GM12864 (cell line): ENCODE data around the gene SDCCAG8.

Experiments used
- DNase-seq: peaks from one replicate; pipeline ENCODE4 v3.0.0-alpha.2; 2011; ENCODE audit warnings: low read depth
- H3K4me3 ChIP-seq: 2 replicates; pipeline ENCODE4 v1.5.1; 2011; ENCODE audit warnings: mild to moderate bottlenecking, low read depth, low read length, control low read depth
- TF ChIP-seq, protein P1 (sequence below): IDR thresholded peaks from 2 replicates; pipeline ENCODE4 v1.5.1; 2011; ENCODE audit warnings: low read depth, mild to moderate bottlenecking, moderate library complexity, low read length, control low read depth, inconsistent platforms; ENCODE audit errors: missing control alignments

The SDCCAG8 gene

DNA sequence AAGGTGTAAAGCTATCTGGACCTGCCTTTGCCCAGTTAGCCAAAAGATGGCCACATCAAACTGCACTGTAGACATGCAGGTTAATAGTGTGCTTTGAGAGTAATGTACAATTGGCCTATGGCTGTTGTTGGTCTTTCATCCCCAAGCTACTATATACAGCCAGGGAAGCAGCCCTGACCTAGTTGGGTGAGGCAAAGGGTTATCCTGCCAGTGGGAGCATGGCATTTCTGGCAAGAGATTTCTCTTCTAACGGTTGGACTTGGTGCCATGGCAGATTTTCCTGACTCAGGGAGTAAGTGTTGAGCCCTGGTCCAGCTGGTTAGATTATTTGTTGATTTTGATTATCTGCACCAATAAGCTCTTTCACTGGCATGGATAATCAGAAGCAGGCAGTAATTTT, 119.8 kb downstream of the SDCCAG8 start:
- DNase-seq = no peak
- no peak overlapping the region for H3K4me3 ChIP-seq
- TF ChIP-seq, protein P1, sequence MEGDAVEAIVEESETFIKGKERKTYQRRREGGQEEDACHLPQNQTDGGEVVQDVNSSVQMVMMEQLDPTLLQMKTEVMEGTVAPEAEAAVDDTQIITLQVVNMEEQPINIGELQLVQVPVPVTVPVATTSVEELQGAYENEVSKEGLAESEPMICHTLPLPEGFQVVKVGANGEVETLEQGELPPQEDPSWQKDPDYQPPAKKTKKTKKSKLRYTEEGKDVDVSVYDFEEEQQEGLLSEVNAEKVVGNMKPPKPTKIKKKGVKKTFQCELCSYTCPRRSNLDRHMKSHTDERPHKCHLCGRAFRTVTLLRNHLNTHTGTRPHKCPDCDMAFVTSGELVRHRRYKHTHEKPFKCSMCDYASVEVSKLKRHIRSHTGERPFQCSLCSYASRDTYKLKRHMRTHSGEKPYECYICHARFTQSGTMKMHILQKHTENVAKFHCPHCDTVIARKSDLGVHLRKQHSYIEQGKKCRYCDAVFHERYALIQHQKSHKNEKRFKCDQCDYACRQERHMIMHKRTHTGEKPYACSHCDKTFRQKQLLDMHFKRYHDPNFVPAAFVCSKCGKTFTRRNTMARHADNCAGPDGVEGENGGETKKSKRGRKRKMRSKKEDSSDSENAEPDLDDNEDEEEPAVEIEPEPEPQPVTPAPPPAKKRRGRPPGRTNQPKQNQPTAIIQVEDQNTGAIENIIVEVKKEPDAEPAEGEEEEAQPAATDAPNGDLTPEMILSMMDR = no peak

DNA sequence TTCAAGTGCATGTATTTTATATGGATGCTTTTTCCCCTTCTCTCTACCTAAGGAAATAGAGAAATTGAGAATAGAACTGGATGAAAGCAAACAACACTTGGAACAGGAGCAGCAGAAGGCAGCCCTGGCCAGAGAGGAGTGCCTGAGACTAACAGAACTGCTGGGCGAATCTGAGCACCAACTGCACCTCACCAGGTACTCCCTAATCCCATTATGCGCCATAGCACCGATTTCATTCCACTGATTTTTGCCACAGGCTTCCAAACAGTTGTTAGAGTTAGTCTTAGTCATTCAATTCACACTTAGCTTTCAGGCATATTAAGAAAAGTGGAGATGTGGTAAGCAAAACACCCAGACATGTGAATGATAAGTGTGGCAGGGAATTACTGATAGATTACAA, 122.8 kb downstream of the SDCCAG8 start:
- TF ChIP-seq, protein P1 = no peak
- no peak overlapping the region for H3K4me3 ChIP-seq
- no peak for DNase-seq

DNA sequence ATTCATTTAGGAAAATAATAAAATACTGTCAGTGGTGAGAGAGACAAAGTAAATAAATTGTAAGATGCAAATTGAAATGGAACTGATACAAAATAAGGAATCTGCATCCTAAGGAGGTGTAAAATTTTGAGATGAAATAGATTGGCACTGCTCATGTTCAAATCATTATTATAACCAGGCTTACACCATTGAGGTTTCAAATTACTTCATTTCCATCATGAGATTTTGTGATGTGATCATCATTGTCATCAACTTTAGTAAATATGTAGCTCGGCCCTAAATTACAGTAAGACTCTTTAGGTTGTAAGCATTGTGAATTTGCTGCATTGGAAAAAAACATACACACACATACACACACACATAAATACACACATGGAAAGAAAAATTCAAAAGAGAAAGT, 123.4 kb downstream of the SDCCAG8 start:
- TF ChIP-seq, protein P1 = no peak
- H3K4me3 ChIP-seq = no peak overlapping the region
- DNase-seq = no peak

DNA sequence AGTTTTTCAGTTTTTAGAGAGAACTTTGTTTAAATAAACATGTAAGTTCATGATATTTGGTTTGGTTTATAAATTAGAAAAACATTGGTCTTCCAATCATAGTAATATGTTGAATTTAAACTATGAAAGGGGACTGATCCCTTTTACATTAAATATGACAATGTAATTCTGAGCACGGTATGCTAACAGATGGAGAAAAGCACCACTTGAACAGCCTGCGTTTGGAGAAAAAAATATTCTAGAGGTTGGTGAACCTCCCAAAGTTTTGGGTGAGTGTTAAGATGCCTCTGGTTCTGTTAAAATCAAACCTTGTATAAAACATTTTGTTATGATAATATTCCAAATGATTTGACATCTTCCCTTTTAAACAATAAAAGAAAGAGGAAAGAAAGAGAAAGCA, 123.9 kb downstream of the SDCCAG8 start:
- no peak overlapping the region for H3K4me3 ChIP-seq
- no peak for DNase-seq
- TF ChIP-seq, protein P1 = no peak

DNA sequence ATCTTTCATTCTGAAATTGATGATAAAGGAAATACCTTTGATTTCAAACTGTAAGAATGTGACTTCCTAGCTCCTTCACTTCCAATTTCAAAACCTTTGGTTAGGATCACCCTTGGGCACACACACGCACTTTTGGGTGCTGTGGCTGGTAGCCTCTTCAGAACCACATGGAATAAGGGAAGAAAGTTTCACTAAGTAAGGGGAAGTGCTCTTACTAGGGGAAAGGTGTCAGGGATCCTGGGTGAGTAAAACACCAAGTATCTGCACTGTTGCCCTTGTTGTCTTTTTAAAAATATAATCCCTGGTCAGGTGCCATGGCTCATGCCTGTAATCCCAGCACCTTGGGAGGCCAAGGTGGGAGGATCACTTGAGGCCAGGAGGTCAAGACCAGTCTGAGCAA, 132.4 kb downstream of the SDCCAG8 start:
- DNase-seq = no peak

DNA sequence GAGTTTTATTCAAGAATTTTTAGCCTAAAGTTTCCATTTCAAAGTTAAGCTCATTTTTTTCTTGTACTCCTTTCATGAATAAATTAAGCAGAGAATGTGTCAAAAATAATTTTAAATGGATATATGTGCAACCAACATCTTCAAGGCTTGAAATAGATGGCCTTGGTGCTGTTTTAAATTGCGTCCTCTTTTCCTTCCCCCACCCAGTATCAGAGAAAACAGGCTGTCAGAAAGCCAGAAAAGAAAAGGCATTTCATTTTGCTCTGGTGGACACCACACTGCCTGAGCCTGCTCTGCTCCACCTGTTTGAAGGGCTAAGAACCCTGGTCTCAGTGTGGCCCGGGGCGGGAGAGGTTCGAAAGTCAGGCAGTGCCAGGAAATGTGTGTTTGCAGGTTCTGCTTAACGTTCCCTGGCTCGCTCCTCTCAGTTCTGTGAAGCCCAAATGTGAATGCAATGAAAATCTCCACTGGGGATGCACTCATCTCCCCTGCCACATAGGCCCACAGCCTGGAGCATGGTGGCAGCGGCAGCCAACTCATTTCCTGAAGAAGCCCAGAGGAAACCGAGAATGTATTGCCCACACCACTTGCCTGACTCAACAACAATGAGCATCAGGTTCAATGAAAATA, 134.4 kb downstream of the SDCCAG8 start:
- TF ChIP-seq, protein P1 = no peak
- no peak overlapping the region for H3K4me3 ChIP-seq
- DNase-seq = no peak

More for the DNA sequence above, 132.4 kb downstream of the SDCCAG8 start:
- TF ChIP-seq, protein P1 = no peak
- no peak overlapping the region for H3K4me3 ChIP-seq

DNA sequence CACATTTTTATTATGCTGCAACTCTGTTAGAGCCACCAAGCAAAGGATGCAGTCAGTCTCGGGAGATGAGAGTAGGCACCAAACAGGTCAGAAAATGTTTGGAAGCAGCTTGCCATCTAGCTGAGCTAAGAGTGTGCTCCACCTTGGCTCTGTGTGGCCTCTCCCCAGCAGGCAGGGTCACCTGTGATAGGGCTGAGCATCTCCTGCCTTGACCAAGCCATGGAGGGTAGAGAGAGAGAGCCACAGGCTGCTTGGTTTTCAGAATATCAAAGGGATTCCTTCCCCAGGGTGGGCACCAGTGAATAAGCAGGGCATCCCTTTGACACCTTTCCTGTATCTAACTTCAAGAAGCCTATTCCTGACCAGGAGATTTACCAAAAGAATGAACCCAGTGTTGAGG, 135.5 kb downstream of the SDCCAG8 start:
- H3K4me3 ChIP-seq = no peak overlapping the region
- no peak for DNase-seq
- TF ChIP-seq, protein P1 = no peak
